ENCODE results near the gene HOXB9. TPM values are rescaled to one million over a fixed set of nuclear protein-coding genes. Genes with fewer than 3 reads are reported as not detected.

HOXB9 gene
- total RNA-seq, 3 donors from 2014 or later (not counting 1 experiment from before 2014, with no cell fraction given) = 0.12 to 1.0 (median 0.18) TPM

DNA sequence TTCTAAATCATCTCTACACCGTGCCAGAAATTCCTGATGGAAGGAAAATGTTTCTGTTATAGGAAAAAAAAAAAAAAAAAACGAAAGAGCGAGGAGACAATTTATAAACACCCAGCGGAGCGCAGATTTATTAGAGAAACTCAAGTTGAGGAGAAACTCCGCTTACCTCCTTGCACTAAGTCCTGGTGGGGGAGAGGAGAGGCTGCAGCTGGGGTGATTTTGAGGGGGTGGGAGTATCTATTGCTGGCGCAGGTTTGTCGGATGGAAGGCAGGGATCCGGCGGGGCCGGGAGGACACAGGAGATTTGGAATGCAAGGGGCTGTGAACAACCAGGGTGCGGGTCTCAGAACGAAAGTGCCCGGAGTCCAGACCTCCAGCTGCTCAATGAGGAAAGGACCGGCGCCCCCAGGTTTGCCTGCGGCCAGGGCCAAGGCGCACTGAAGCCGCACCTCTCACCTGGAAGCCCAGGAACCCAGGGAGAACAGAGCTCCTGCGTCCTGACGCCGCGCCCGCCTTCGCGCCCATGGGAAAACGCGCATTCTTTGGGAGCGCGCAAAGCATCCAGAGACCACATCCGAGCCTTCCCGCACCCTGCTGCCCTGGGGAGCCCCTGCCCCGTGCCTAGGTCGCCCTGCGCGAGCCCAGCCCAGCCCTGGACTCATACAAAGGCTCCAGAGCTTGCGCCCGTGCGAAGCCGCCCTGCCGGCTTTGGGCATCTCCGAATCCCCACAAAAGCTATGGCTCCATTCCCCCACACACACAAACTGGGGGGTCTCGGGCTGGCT lies 8.5 kb downstream of the HOXB9 start:
- Histone ChIP-seq H3K4me1 (ENCODE audit: control insufficient read depth, insufficient read depth, low read length) (peaks cover 40% of the 10 kb centered on the region), H3K27me3 (ENCODE audit: control insufficient read depth, insufficient read depth, low read length) (peaks cover 82% of the 10 kb centered on the region), H3K9me3 (ENCODE audit: control insufficient read depth, insufficient read depth, low read length) (no peaks in the 10 kb centered on the region), H3K4me3 (ENCODE audit: low read length) (no peak overlapping the region), H3K27ac (ENCODE audit: low read length) (no peak overlapping the region), H3K36me3 (ENCODE audit: control insufficient read depth, insufficient read depth, low read length) (no peaks in the 10 kb centered on the region)
- peak overlapping the region in 1 of 2 donors; percentile 43 for H3K27ac Mint-ChIP-seq
- WGBS (ENCODE audit: insufficient coverage) = 16% methylated on average over 40 of the region's 43 CpGs
- ATAC-seq (no peak), DNase-seq (no peak)
- no peak overlapping the region for H3K4me3 Mint-ChIP-seq
- intact Hi-C loops (cut with micrococcal nuclease) = loop anchor here (2.0 to 10.0 kb wide), 3 partner anchors 137 to 591 kb away; no protein-coding TSS in a partner anchor
- peaks cover 35 to 50% of the 10 kb centered on the region in 2 donors for H3K4me1 Mint-ChIP-seq
- H3K36me3 Mint-ChIP-seq = peaks cover 7% of the 10 kb centered on the region
- H3K9me3 Mint-ChIP-seq = no peaks in the 10 kb centered on the region
- peaks cover 73 to 88% of the 10 kb centered on the region in 2 donors for H3K27me3 Mint-ChIP-seq (ENCODE audit: low read depth in 2 of 2)
- TF ChIP-seq, protein P1, sequence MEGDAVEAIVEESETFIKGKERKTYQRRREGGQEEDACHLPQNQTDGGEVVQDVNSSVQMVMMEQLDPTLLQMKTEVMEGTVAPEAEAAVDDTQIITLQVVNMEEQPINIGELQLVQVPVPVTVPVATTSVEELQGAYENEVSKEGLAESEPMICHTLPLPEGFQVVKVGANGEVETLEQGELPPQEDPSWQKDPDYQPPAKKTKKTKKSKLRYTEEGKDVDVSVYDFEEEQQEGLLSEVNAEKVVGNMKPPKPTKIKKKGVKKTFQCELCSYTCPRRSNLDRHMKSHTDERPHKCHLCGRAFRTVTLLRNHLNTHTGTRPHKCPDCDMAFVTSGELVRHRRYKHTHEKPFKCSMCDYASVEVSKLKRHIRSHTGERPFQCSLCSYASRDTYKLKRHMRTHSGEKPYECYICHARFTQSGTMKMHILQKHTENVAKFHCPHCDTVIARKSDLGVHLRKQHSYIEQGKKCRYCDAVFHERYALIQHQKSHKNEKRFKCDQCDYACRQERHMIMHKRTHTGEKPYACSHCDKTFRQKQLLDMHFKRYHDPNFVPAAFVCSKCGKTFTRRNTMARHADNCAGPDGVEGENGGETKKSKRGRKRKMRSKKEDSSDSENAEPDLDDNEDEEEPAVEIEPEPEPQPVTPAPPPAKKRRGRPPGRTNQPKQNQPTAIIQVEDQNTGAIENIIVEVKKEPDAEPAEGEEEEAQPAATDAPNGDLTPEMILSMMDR (IDR thresholded peaks at IDR 0.05) = no peak

DNA sequence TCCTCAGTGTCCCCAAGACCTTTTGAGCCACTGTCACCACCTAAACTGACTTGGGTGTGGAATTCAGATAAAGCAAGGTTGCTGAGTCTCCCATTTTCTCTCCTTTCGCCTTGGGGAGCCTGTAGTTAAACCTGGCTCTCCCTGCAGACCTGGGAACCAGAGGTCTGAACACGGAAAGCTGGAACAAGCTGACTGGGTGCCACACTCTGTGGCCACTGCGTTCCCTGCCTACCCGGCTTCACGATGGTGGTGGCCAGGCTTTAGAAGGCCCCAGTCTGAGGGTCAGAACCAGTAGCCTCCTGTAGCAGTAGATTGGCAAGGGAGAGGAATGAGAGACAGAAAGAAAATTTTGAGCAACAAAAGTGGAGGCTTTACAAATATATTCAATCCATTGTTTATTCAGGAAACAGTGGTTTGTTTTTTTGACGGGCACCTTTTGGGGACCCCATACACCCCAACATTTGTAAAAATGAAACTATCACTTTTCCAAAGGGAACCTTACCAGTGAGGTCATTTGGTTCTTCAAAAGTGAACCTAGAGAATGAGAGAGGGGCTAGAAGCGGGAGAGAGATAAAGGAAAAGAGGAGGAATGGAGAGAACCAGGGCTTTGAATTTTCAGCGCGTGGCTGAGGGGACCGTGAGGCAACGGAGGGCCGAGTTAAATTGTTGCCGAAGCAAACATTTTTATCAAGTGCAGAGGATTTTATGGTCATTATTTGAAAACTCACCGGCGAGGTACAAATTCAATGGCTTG lies 9.3 kb downstream of the HOXB9 start:
- no peaks in the 10 kb centered on the region for H3K9me3 Mint-ChIP-seq
- DNase-seq (no peak), ATAC-seq (no peak)
- H3K27ac ChIP-seq (ENCODE audit: low read length) = no peak overlapping the region
- H3K36me3 ChIP-seq (ENCODE audit: control insufficient read depth, insufficient read depth, low read length) = no peaks in the 10 kb centered on the region
- H3K4me3 ChIP-seq (ENCODE audit: low read length) = no peak overlapping the region
- peak overlapping the region in 1 of 2 donors; percentile 43 for H3K27ac Mint-ChIP-seq
- peaks cover 42 to 56% of the 10 kb centered on the region in 2 donors for H3K4me1 Mint-ChIP-seq
- H3K27me3 Mint-ChIP-seq (ENCODE audit: low read depth in 2 of 2) = peaks cover 74 to 80% of the 10 kb centered on the region in 2 donors
- intact Hi-C loops (cut with micrococcal nuclease) = loop anchor here (5.0 to 10.0 kb wide), 2 partner anchors 138 to 465 kb away; no protein-coding TSS in a partner anchor
- H3K4me1 ChIP-seq (ENCODE audit: control insufficient read depth, insufficient read depth, low read length) = peaks cover 47% of the 10 kb centered on the region
- H3K9me3 ChIP-seq (ENCODE audit: control insufficient read depth, insufficient read depth, low read length) = no peaks in the 10 kb centered on the region
- H3K36me3 Mint-ChIP-seq = peaks cover 7% of the 10 kb centered on the region
- H3K4me3 Mint-ChIP-seq = peak overlapping the region; percentile 62
- TF ChIP-seq, protein P1 (IDR thresholded peaks at IDR 0.05) = no peak
- H3K27me3 ChIP-seq (ENCODE audit: control insufficient read depth, insufficient read depth, low read length) = peaks cover 84% of the 10 kb centered on the region
- WGBS (ENCODE audit: insufficient coverage) = 66% methylated on average over 14 of the region's 15 CpGs

DNA sequence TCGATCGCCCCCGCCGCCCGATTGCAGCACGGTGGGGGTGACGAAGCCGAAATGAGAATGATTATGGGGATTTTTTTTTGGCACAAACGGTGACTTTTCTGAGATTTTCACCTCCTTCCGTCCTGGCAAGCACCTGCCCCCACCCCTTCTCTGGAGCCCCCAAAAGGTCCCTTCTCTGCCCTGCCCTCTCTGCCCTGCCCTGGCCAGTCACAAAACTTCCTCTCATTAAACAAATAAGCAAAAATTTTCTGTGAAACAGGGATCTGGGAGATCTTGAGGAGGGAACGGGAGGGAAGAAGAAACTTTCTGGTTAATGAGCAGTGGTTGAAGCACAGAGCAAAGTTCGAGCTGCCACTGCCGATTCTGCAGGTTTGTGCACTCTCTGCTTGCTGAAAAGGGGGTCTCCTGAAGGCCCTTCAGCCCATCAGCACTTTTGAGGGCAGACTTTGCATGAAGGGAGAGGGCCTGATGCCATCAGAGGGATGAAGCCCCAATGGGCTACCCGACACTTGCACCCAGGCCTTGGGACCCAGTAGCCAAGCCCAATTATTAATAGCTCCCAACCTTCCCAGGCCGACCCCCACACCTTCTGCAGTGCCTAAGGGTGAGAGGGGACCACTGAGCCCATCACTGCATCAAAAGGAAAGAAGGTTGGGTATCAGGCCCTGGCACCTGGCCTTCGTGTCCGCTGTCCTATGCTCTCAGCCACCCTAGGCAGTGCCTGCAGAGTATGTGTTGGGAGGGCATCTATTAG lies 10.0 kb downstream of the HOXB9 start:
- H3K27ac Mint-ChIP-seq = peak overlapping the region in 1 of 2 donors; percentile 43
- peaks cover 70 to 73% of the 10 kb centered on the region in 2 donors for H3K27me3 Mint-ChIP-seq (ENCODE audit: low read depth in 2 of 2)
- TF ChIP-seq, protein P1 (IDR thresholded peaks at IDR 0.05) = no peak
- H3K27ac ChIP-seq (ENCODE audit: low read length) = no peak overlapping the region
- peaks cover 7% of the 10 kb centered on the region for H3K36me3 Mint-ChIP-seq
- no peak overlapping the region for H3K4me3 Mint-ChIP-seq
- intact Hi-C loops (cut with micrococcal nuclease) = loop anchor here (5.0 to 10.0 kb wide), 2 partner anchors 139 to 464 kb away; no protein-coding TSS in a partner anchor
- no peaks in the 10 kb centered on the region for H3K36me3 ChIP-seq (ENCODE audit: control insufficient read depth, insufficient read depth, low read length)
- H3K27me3 ChIP-seq (ENCODE audit: control insufficient read depth, insufficient read depth, low read length) = peaks cover 78% of the 10 kb centered on the region
- 58% methylated on average over 17 of the region's 17 CpGs for WGBS (ENCODE audit: insufficient coverage)
- H3K4me1 ChIP-seq (ENCODE audit: control insufficient read depth, insufficient read depth, low read length) = peaks cover 55% of the 10 kb centered on the region
- DNase-seq (no peak), ATAC-seq (no peak)
- H3K4me3 ChIP-seq (ENCODE audit: low read length) = no peak overlapping the region
- peaks cover 50 to 63% of the 10 kb centered on the region in 2 donors for H3K4me1 Mint-ChIP-seq
- H3K9me3 ChIP-seq (ENCODE audit: control insufficient read depth, insufficient read depth, low read length) = no peaks in the 10 kb centered on the region
- no peaks in the 10 kb centered on the region for H3K9me3 Mint-ChIP-seq

Measured in natural killer cell (primary cell).